HL-60 (cell line): ENCODE measurements around the gene ACSF3.
"Not testable (repeated sequence)": the region's sequence is repeated elsewhere in the genome, so short reads cannot be mapped to it uniquely, and the experiment has no call there.

ENCODE experiments used
- DNase-seq, 2 experiments: peaks; one replicate each; pipeline ENCODE4 v3.0.0-alpha.2; 2010 to 2020; ENCODE audit warnings: low read depth in 1 of 2, low spot score in 1 of 2
- H3K27ac ChIP-seq: fragments of 250-450 bp; sonication (Bioruptor Pico); replicated peaks from 2 replicates; pipeline ENCODE4 v1.5.1; 2020; ENCODE audit warnings: mild to moderate bottlenecking, moderate library complexity
- H3K27me3 ChIP-seq: fragments of 250-450 bp; sonication (Bioruptor Pico); 2 replicates; pipeline ENCODE4 v1.5.1; 2021; ENCODE audit warnings: mild to moderate bottlenecking, moderate library complexity; ENCODE audit not compliant: insufficient read depth, poor library complexity, severe bottlenecking
- H3K4me3 ChIP-seq: replicated peaks from 2 replicates; pipeline ENCODE4 v1.5.1; 2011; ENCODE audit warnings: mild to moderate bottlenecking, control low read depth, low read length; ENCODE audit not compliant: insufficient read depth
- GABPA ChIP-seq: IDR thresholded peaks from 2 replicates; pipeline ENCODE4 v1.6.1; 2012; ENCODE audit warnings: low read depth
- POLR2AphosphoS5 ChIP-seq: IDR thresholded peaks from 2 replicates; pipeline ENCODE4 v1.6.1; 2012; ENCODE audit warnings: low read depth
- SPI1 ChIP-seq: IDR thresholded peaks from 2 replicates; pipeline ENCODE4 v1.6.1; 2012; ENCODE audit warnings: low read depth, mild to moderate bottlenecking, borderline replicate concordance
- TF ChIP-seq, protein P1 (sequence below): IDR thresholded peaks from 2 replicates; pipeline ENCODE4 v1.6.1; 2012; ENCODE audit warnings: low read depth; ENCODE audit not compliant: insufficient replicate concordance
- TF ChIP-seq, protein P2 (sequence below): IDR thresholded peaks from one replicate; pipeline ENCODE4 v1.5.1; 2011; ENCODE audit warnings: low read length, control low read depth, inconsistent platforms; ENCODE audit not compliant: insufficient read depth

Gene ACSF3

GRCh38 chr16:89187770-89188392 is 94.2 kb downstream of the ACSF3 start:
- H3K27ac ChIP-seq: no peak overlapping the region
- H3K27me3 ChIP-seq: no peaks in the 10 kb centered on the region
- no peak for TF ChIP-seq SPI1
- TF ChIP-seq, protein P1, sequence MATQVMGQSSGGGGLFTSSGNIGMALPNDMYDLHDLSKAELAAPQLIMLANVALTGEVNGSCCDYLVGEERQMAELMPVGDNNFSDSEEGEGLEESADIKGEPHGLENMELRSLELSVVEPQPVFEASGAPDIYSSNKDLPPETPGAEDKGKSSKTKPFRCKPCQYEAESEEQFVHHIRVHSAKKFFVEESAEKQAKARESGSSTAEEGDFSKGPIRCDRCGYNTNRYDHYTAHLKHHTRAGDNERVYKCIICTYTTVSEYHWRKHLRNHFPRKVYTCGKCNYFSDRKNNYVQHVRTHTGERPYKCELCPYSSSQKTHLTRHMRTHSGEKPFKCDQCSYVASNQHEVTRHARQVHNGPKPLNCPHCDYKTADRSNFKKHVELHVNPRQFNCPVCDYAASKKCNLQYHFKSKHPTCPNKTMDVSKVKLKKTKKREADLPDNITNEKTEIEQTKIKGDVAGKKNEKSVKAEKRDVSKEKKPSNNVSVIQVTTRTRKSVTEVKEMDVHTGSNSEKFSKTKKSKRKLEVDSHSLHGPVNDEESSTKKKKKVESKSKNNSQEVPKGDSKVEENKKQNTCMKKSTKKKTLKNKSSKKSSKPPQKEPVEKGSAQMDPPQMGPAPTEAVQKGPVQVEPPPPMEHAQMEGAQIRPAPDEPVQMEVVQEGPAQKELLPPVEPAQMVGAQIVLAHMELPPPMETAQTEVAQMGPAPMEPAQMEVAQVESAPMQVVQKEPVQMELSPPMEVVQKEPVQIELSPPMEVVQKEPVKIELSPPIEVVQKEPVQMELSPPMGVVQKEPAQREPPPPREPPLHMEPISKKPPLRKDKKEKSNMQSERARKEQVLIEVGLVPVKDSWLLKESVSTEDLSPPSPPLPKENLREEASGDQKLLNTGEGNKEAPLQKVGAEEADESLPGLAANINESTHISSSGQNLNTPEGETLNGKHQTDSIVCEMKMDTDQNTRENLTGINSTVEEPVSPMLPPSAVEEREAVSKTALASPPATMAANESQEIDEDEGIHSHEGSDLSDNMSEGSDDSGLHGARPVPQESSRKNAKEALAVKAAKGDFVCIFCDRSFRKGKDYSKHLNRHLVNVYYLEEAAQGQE: no peak
- TF ChIP-seq, protein P2, sequence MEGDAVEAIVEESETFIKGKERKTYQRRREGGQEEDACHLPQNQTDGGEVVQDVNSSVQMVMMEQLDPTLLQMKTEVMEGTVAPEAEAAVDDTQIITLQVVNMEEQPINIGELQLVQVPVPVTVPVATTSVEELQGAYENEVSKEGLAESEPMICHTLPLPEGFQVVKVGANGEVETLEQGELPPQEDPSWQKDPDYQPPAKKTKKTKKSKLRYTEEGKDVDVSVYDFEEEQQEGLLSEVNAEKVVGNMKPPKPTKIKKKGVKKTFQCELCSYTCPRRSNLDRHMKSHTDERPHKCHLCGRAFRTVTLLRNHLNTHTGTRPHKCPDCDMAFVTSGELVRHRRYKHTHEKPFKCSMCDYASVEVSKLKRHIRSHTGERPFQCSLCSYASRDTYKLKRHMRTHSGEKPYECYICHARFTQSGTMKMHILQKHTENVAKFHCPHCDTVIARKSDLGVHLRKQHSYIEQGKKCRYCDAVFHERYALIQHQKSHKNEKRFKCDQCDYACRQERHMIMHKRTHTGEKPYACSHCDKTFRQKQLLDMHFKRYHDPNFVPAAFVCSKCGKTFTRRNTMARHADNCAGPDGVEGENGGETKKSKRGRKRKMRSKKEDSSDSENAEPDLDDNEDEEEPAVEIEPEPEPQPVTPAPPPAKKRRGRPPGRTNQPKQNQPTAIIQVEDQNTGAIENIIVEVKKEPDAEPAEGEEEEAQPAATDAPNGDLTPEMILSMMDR: no peak
- no peak for TF ChIP-seq POLR2AphosphoS5
- TF ChIP-seq GABPA: no peak
- H3K4me3 ChIP-seq: no peak overlapping the region
- no peak for DNase-seq

DNA sequence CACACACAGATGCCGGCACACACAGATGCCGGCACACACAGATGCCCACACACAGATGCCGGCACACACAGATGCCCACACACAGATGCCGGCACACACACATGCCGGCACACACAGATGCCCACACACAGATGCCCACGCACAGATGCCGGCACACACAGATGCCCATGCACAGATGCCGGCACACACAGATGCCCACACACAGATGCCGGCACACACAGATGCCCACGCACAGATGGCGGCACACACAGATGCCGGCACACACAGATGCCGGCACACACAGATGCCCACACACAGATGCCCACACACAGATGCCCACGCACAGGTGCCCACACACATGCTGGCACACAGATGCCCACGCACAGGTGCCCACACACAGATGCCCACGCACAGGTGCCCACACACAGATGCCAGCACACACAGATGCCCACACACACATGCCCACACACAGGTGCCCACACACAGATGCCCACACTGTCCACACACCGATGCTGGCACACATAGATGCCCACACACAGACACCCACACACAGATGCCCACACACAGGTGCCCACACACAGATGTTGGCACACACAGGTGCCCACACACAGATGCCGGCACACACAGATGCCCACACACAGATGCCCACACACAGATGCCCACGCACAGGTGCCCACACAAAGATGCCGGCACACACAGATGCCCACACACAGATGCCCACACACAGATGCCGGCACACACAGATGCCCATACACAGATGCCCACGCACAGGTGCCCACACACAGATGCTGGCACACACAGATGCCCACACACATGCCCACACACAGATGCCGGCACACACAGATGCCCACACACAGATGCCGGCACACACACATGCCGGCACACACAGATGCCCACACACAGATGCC is 95.1 kb downstream of the ACSF3 start:
- not testable (repeated sequence) for DNase-seq, H3K27ac ChIP-seq, H3K4me3 ChIP-seq, H3K27me3 ChIP-seq

- Histone ChIP-seq H3K27me3 (no peaks in the 10 kb centered on the region), H3K27ac (no peak overlapping the region), H3K4me3 (no peak overlapping the region)
- no peak for DNase-seq
- TF ChIP-seq SPI1 (no peak), POLR2AphosphoS5 (no peak), GABPA (no peak)
- TF ChIP-seq, protein P2: no peak
- TF ChIP-seq, protein P1: no peak
Observed at GRCh38 chr16:89189358-89190025, 95.8 kb downstream of the ACSF3 start.
